HEK293T (cell line): ENCODE results near the gene ROR1.

ENCODE experiments used
- CTCF ChIA-PET: fragments of 350-600 bp; formaldehyde crosslinking; extraction: SDS; loops from one replicate; lab custom pipeline; 2021; ENCODE audit warnings: antibody characterized with exemption, inconsistent platforms; lab: Yijun Ruan, JAX
- POLR2A ChIA-PET: fragments of 350-600 bp; formaldehyde crosslinking; extraction: SDS; loops from one replicate; lab custom pipeline; 2020; ENCODE audit warnings: antibody characterized with exemption, inconsistent platforms; lab: Yijun Ruan, JAX
- DNase-seq: peaks from one replicate; pipeline ENCODE4 v3.0.0; 2012; ENCODE audit warnings: mixed read lengths; ENCODE audit errors: extremely low spot score
- ARNT ChIP-seq: fragments of 450-650 bp; IDR thresholded peaks from 2 replicates; pipeline ENCODE4 v1.6.1; 2017; ENCODE audit warnings: mild to moderate bottlenecking
- BHLHE40 ChIP-seq: fragments of 450-650 bp; IDR thresholded peaks from 2 replicates; pipeline ENCODE4 v1.6.1; 2016; ENCODE audit warnings: mild to moderate bottlenecking, moderate library complexity, borderline replicate concordance
- CTBP1 ChIP-seq: fragments of 450-650 bp; IDR thresholded peaks from 2 replicates; pipeline ENCODE4 v1.6.1; 2016; ENCODE audit warnings: borderline replicate concordance
- ELF4 ChIP-seq: fragments of 450-650 bp; IDR thresholded peaks from 2 replicates; pipeline ENCODE4 v1.6.1; 2017; ENCODE audit warnings: antibody characterized with exemption
- FOXA1 ChIP-seq: fragments of 450-650 bp; IDR thresholded peaks from 2 replicates; pipeline ENCODE4 v1.6.1; 2016; ENCODE audit warnings: mild to moderate bottlenecking
- FOXK2 ChIP-seq: fragments of 450-650 bp; IDR thresholded peaks from 2 replicates; pipeline ENCODE4 v1.6.1; 2016; ENCODE audit warnings: mild to moderate bottlenecking
- FOXM1 ChIP-seq: fragments of 450-650 bp; IDR thresholded peaks from 2 replicates; pipeline ENCODE4 v1.6.1; 2017; ENCODE audit warnings: mild to moderate bottlenecking, borderline replicate concordance
- HDGF ChIP-seq: fragments of 450-650 bp; IDR thresholded peaks from 2 replicates; pipeline ENCODE4 v1.6.1; 2017; ENCODE audit warnings: antibody characterized with exemption, borderline replicate concordance
- L3MBTL2 ChIP-seq: fragments of 450-650 bp; conservative IDR thresholded peaks from 2 replicates; pipeline ENCODE4 v1.6.1; 2016; ENCODE audit warnings: mild to moderate bottlenecking
- LEF1 ChIP-seq: fragments of 450-650 bp; IDR thresholded peaks from 2 replicates; pipeline ENCODE4 v1.6.1; 2017; ENCODE audit warnings: mild to moderate bottlenecking, borderline replicate concordance
- NFRKB ChIP-seq: fragments of 450-650 bp; IDR thresholded peaks from 2 replicates; pipeline ENCODE4 v1.6.1; 2016; ENCODE audit warnings: mild to moderate bottlenecking, moderate library complexity
- SP1 ChIP-seq: fragments of 450-650 bp; IDR thresholded peaks from 2 replicates; pipeline ENCODE4 v1.6.1; 2017
- SUZ12 ChIP-seq: fragments of 450-650 bp; IDR thresholded peaks from 2 replicates; pipeline ENCODE4 v1.6.1; 2016; ENCODE audit warnings: mild to moderate bottlenecking
- TARDBP ChIP-seq: fragments of 450-650 bp; IDR thresholded peaks from 2 replicates; pipeline ENCODE4 v1.6.1; 2016
- ZNF384 ChIP-seq: fragments of 450-650 bp; IDR thresholded peaks from 2 replicates; pipeline ENCODE4 v1.6.1; 2016
- TF ChIP-seq, protein P1 (sequence below): fragments of 450-650 bp; IDR thresholded peaks from 2 replicates; pipeline ENCODE4 v1.6.1; 2016

ROR1 gene

DNA sequence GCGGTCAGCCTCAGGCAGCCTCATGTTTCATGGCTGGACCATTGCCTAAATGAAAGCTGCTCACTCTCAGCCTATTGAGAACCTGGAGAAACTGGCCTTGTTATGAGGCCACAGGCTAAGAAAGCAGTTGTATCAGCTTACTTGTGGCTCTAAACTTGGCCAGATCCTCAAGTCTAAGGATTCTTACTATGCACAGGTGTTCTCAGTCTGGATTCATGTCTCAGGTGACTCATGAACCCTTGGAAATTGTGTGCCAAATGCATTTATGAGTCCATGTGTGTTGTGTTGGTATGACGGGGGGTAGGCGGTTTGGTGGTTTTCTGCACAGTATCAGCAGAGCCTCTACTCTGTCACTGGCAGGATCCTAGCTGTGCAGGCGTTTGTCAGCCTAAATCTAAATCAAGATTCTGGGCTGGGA, 90.4 kb downstream of the ROR1 start:
- ChIA-PET POLR2A (no interaction called here), CTCF (no interaction called here)
- no peak for DNase-seq
- TF ChIP-seq, protein P1, sequence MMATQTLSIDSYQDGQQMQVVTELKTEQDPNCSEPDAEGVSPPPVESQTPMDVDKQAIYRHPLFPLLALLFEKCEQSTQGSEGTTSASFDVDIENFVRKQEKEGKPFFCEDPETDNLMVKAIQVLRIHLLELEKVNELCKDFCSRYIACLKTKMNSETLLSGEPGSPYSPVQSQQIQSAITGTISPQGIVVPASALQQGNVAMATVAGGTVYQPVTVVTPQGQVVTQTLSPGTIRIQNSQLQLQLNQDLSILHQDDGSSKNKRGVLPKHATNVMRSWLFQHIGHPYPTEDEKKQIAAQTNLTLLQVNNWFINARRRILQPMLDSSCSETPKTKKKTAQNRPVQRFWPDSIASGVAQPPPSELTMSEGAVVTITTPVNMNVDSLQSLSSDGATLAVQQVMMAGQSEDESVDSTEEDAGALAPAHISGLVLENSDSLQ, result no peak
- TF ChIP-seq SUZ12, result no peak
- TF ChIP-seq ZNF384, result no peak
- TF ChIP-seq L3MBTL2, result no peak
- TF ChIP-seq CTBP1, result no peak
- no peak for TF ChIP-seq NFRKB
- no peak for TF ChIP-seq SP1
- no peak for TF ChIP-seq ARNT
- no peak for TF ChIP-seq TARDBP
- no peak for TF ChIP-seq FOXA1
- TF ChIP-seq ELF4, result no peak

DNA sequence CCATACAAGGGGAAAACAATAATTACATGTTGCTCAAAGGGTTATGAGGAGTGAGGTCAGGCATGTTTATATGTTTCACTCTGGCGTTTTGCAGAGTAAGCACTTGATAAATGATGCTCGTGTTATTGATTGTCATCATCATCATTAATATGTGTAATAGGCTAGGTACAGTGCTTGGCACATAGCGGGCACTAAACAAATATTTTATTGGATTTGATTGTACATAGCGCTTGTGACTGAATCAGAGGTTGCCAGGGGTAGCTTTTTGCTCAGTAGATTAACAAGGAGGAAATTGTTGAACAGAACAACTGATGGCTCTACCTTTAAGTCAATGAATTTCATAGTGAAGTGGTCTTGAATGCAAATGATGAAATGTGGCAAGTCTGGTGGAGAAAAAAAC, 91.7 kb downstream of the ROR1 start:
- no peak for TF ChIP-seq FOXM1
- no peak for TF ChIP-seq ZNF384
- TF ChIP-seq SP1, result no peak
- TF ChIP-seq NFRKB, result no peak
- TF ChIP-seq BHLHE40, result no peak
- no peak for TF ChIP-seq CTBP1
- no peak for TF ChIP-seq HDGF
- no peak for TF ChIP-seq LEF1
- TF ChIP-seq, protein P1, result no peak
- no peak for TF ChIP-seq ELF4
- no peak for TF ChIP-seq TARDBP
- TF ChIP-seq FOXA1, result no peak
- no peak for DNase-seq
- CTCF ChIA-PET, result no interaction called here
- POLR2A ChIA-PET, result no interaction called here

- ChIA-PET POLR2A (no interaction called here), CTCF (interaction anchor here (0.6 to 1.3 kb wide), 2 partner anchors 35 to 38 kb away, joined by 3 read pairs; no protein-coding TSS in a partner anchor)
- no peak for DNase-seq
- no peak for TF ChIP-seq LEF1
- no peak for TF ChIP-seq FOXM1
- TF ChIP-seq, protein P1, result no peak
- TF ChIP-seq FOXK2, result no peak
- no peak for TF ChIP-seq SP1
Measured at GRCh38 chr1:63866084-63866483, 92.3 kb downstream of the ROR1 start.

DNA sequence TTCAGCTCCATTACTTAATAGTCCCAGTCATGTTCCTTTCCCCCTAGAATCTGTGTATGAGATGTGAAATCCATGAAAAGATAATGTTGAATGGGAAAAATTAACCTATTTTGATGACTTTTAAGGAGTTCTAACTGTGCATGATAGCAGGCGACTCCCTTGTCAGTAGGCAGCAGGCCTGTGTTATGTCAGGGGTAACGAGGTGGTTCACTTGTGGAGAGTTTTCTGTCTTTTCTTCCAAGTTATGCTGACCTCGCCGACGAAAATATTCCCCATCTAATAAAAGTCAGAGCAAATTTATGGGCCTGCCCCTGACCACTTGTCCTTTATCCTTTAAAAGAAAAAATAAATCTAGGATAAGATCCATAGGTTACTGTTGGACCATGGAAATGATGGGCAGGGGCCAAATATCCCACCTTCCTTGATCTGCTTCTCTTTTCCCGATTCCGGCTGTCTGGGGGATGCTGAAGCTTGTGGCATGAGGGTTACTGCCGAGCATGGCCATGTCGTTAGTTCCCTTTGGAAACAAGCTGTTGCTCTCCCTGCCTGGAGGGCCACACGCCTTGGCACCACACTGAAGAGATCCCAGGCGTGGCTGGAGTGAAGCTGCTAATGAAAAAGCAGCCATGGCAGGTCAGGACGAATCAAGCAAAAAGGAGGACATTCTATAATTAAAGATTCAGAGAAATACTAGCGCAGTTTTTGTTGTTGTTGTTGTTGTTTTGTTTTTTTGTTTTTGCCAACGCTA, 93.8 kb downstream of the ROR1 start:
- TF ChIP-seq HDGF (no peak), TARDBP (no peak), BHLHE40 (no peak), ZNF384 (no peak), L3MBTL2 (no peak), SUZ12 (no peak)
- TF ChIP-seq, protein P1, result peak; percentile 32; the same call in 1 of the 2 replicates
- CTCF ChIA-PET, result interaction anchor here (1.3 to 1.5 kb wide), 3 partner anchors 34 to 176 kb away, joined by 3 to 10 read pairs (median 3); no protein-coding TSS in a partner anchor
- DNase-seq, result no peak
- POLR2A ChIA-PET, result no interaction called here

- peak; percentile 53 for DNase-seq
- POLR2A ChIA-PET, result no interaction called here
- TF ChIP-seq TARDBP (no peak), FOXK2 (no peak), FOXM1 (no peak), ELF4 (no peak), ARNT (no peak), NFRKB (no peak), SUZ12 (no peak), LEF1 (no peak), HDGF (no peak)
- TF ChIP-seq, protein P1, result no peak
Measured at GRCh38 chr1:63868268-63868781, 94.5 kb downstream of the ROR1 start.

More at GRCh38 chr1:63868268-63868781, 94.5 kb downstream of the ROR1 start:
- CTCF ChIA-PET, result interaction anchor here (1.0 to 1.5 kb wide), 3 partner anchors 39 to 177 kb away, joined by 3 to 10 read pairs (median 3); no protein-coding TSS in a partner anchor
